ENCODE results near the gene RPE65. TPM values are rescaled to one million over a fixed set of nuclear protein-coding genes. Genes with fewer than 3 reads are reported as not detected.

RPE65 gene
- total and polyA plus RNA-seq, 2 of the 8 experiments (the other 6 are each of a cell fraction or from before 2014, with no cell fraction given) = not detected

DNA sequence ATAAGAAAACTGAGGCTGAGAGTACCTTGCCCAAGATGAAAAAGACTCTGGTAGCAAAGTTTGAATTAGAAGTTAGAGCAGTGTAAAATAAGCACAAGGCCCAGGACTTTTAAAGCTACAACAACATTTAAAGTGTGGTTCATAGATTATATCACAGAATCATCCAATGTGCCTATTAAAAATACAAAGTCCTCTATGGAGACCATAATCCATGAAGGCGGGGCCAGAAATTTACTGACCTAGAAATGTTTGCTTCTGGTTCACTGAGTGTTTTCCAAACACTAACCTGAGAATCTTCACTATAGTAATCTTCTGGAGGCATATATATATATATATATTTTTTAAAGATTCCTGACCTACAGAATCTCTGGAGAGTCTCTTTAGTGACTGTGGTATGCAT lies 34.9 kb upstream of the RPE65 start (continued):
- TF ChIP-seq CBX5 (IDR thresholded peaks at IDR 0.05; ENCODE audit: low read depth, low read length) = no peak
- no peak for TF ChIP-seq EZH2 (IDR thresholded peaks at IDR 0.05; ENCODE audit: low read depth, low read length, severe bottlenecking)

Data from H1 (cell line).